Ovary (tissue), 3 donors: Measurements from ENCODE around the gene POLK.

ENCODE experiments used
- EP300 ChIP-seq: sonication (generic); formaldehyde crosslinking; IDR thresholded peaks from one replicate; pipeline ENCODE4 v1.6.1; 2017; ENCODE audit warnings: antibody characterized with exemption
- POLR2A ChIP-seq: fragments of 450-650 bp; IDR thresholded peaks from one replicate; pipeline ENCODE4 v1.6.1; 2017; ENCODE audit warnings: antibody characterized with exemption, mild to moderate bottlenecking, moderate library complexity
- TF ChIP-seq, protein P1 (sequence below), 3 donors: fragments of 450-650 bp in 2 of 3; fragments of 200-600 bp in 1 of 3; IDR thresholded peaks; one replicate each; pipeline versions ENCODE4 v1.5.1 to v1.8.0; 2016 to 2022; ENCODE audit warnings: antibody characterized with exemption in 3 of 3, mild to moderate bottlenecking in 1 of 3
- donor health status: DM: no; HTN: no; CAD: no.

DNA sequence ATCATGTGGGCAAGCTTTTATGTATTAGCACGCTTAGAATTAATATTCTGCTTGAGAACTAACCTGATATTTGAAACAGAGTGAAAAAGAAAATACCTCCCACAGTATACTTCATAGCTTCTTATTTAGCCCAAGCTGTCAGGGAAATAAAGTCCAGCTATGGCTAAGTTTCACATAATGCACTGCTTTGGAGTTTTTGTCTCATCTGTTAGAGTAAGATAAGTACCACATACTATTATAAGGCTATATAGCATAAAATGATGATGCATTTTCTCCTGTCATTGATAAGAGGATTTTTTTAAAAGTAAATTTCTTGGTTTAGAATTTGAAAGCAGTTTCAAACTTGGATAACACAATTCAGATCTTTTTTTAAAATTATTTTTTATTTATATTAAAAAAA lies 97.2 kb downstream of the POLK start:
- TF ChIP-seq, protein P1, sequence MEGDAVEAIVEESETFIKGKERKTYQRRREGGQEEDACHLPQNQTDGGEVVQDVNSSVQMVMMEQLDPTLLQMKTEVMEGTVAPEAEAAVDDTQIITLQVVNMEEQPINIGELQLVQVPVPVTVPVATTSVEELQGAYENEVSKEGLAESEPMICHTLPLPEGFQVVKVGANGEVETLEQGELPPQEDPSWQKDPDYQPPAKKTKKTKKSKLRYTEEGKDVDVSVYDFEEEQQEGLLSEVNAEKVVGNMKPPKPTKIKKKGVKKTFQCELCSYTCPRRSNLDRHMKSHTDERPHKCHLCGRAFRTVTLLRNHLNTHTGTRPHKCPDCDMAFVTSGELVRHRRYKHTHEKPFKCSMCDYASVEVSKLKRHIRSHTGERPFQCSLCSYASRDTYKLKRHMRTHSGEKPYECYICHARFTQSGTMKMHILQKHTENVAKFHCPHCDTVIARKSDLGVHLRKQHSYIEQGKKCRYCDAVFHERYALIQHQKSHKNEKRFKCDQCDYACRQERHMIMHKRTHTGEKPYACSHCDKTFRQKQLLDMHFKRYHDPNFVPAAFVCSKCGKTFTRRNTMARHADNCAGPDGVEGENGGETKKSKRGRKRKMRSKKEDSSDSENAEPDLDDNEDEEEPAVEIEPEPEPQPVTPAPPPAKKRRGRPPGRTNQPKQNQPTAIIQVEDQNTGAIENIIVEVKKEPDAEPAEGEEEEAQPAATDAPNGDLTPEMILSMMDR (IDR thresholded peaks at IDR 0.05): no peak
- no peak for TF ChIP-seq POLR2A
- no peak for TF ChIP-seq EP300
